H9 (cell line): ENCODE data around the gene IL10. TPM values are rescaled to one million over a fixed set of nuclear protein-coding genes. Genes with fewer than 3 reads are reported as not detected.

Source experiments
- DNase-seq: peaks from one replicate; pipeline ENCODE4 v3.0.0-alpha.2; 2017
- H2AFZ ChIP-seq: one replicate; pipeline ENCODE4 v1.6.1; 2013; ENCODE audit warnings: mild to moderate bottlenecking, low read length, control low read depth, moderate library complexity
- H2AK5ac ChIP-seq: 2 replicates; pipeline ENCODE4 v1.6.1; 2013; ENCODE audit warnings: low read length, control low read depth, mixed read lengths; ENCODE audit not compliant: insufficient read length
- H2BK120ac ChIP-seq: one replicate; pipeline ENCODE4 v1.6.1; 2013; ENCODE audit warnings: low read depth, mild to moderate bottlenecking, low read length, control low read depth, inconsistent platforms; ENCODE audit not compliant: poor library complexity, severe bottlenecking
- H2BK12ac ChIP-seq: 2 replicates; pipeline ENCODE4 v1.6.1; 2013; ENCODE audit warnings: low read length, control low read depth, mixed read lengths, low read depth; ENCODE audit not compliant: insufficient read length
- H2BK15ac ChIP-seq: 2 replicates; pipeline ENCODE4 v1.6.1; 2013; ENCODE audit warnings: low read depth, low read length, control low read depth
- H2BK20ac ChIP-seq: one replicate; pipeline ENCODE4 v1.6.1; 2013; ENCODE audit warnings: low read depth, mild to moderate bottlenecking, low read length, control low read depth, inconsistent platforms; ENCODE audit not compliant: poor library complexity, severe bottlenecking
- H2BK5ac ChIP-seq: 2 replicates; pipeline ENCODE4 v1.6.1; 2013; ENCODE audit warnings: low read length, control low read depth, mixed read lengths; ENCODE audit not compliant: insufficient read length
- H3K14ac ChIP-seq: 2 replicates; pipeline ENCODE4 v1.6.1; 2013; ENCODE audit warnings: low read length, control low read depth; ENCODE audit not compliant: insufficient read depth
- H3K18ac ChIP-seq: 2 replicates; pipeline ENCODE4 v1.6.1; 2013; ENCODE audit warnings: low read depth, mild to moderate bottlenecking, mixed read lengths, low read length, control low read depth; ENCODE audit not compliant: insufficient read length
- H3K23ac ChIP-seq: 2 replicates; pipeline ENCODE4 v1.6.1; 2013; ENCODE audit warnings: low read length, control low read depth, mixed read lengths, low read depth; ENCODE audit not compliant: insufficient read length
- H3K23me2 ChIP-seq: 2 replicates; pipeline ENCODE4 v1.6.1; 2013; ENCODE audit warnings: low read depth, mild to moderate bottlenecking, mixed read lengths, low read length, control low read depth; ENCODE audit not compliant: insufficient read length, poor library complexity, severe bottlenecking
- H3K27ac ChIP-seq: 2 replicates; pipeline ENCODE4 v1.5.1; 2013; ENCODE audit warnings: low read length, control low read depth, mixed read lengths, low read depth; ENCODE audit not compliant: insufficient read length
- H3K27me3 ChIP-seq: 2 replicates; pipeline ENCODE4 v1.6.1; 2013; ENCODE audit warnings: low read length, control low read depth, inconsistent platforms; ENCODE audit not compliant: insufficient read depth
- H3K4ac ChIP-seq: 2 replicates; pipeline ENCODE4 v1.6.1; 2013; ENCODE audit warnings: low read depth, mild to moderate bottlenecking, control low read depth, inconsistent platforms, low read length, moderate library complexity
- H3K4me1 ChIP-seq: 2 replicates; pipeline ENCODE4 v1.6.1; 2013; ENCODE audit warnings: low read length, control low read depth, inconsistent platforms; ENCODE audit not compliant: insufficient read depth
- H3K4me2 ChIP-seq: 2 replicates; pipeline ENCODE4 v1.6.1; 2013; ENCODE audit warnings: low read length, control low read depth, mixed read lengths; ENCODE audit not compliant: insufficient read length, insufficient read depth
- H3K56ac ChIP-seq: 2 replicates; pipeline ENCODE4 v1.6.1; 2013; ENCODE audit warnings: low read depth, mild to moderate bottlenecking, mixed read lengths, low read length, control low read depth; ENCODE audit not compliant: insufficient read length
- H3K79me1 ChIP-seq: 2 replicates; pipeline ENCODE4 v1.6.1; 2013; ENCODE audit warnings: low read depth, mild to moderate bottlenecking, moderate library complexity, low read length, control low read depth, inconsistent platforms; ENCODE audit not compliant: insufficient read depth, poor library complexity, severe bottlenecking
- H3K79me2 ChIP-seq: 2 replicates; pipeline ENCODE4 v1.6.1; 2013; ENCODE audit warnings: low read length, control low read depth, inconsistent platforms; ENCODE audit not compliant: insufficient read depth
- H3K9ac ChIP-seq: 2 replicates; pipeline ENCODE4 v1.6.1; 2013; ENCODE audit warnings: low read length, control low read depth, mixed read lengths; ENCODE audit not compliant: insufficient read length; ENCODE audit errors: extremely low read depth
- H3K9me3 ChIP-seq: one replicate; pipeline ENCODE4 v1.6.1; 2013; ENCODE audit warnings: low read depth, low read length, inconsistent platforms; ENCODE audit not compliant: control insufficient read depth
- H3T11ph ChIP-seq: one replicate; pipeline ENCODE4 v1.6.1; 2013; ENCODE audit warnings: mild to moderate bottlenecking, low read length, control low read depth, inconsistent platforms
- H4K20me1 ChIP-seq: one replicate; pipeline ENCODE4 v1.6.1; 2013; ENCODE audit not compliant: control insufficient read depth, insufficient read length, insufficient read depth
- H4K5ac ChIP-seq: 2 replicates; pipeline ENCODE4 v1.6.1; 2013; ENCODE audit warnings: low read depth, mild to moderate bottlenecking, mixed read lengths, low read length, control low read depth; ENCODE audit not compliant: insufficient read length
- H4K8ac ChIP-seq: replicated peaks from 2 replicates; pipeline ENCODE4 v1.6.1; 2013; ENCODE audit warnings: low read length, control low read depth, mixed read lengths, low read depth; ENCODE audit not compliant: insufficient read length
- H4K91ac ChIP-seq: 2 replicates; pipeline ENCODE4 v1.6.1; 2013; ENCODE audit warnings: low read depth, mild to moderate bottlenecking, moderate library complexity, mixed read lengths, low read length, control low read depth; ENCODE audit not compliant: insufficient read length
- H3K27ac Mint-ChIP-seq, 3 experiments: 2 replicates in 2 of 3; 3 replicates in 1 of 3; pipeline ENCODE4 v1.8.0; 2020 to 2021; ENCODE audit warnings: mixed read lengths in 3 of 3, mild to moderate bottlenecking in 1 of 3, moderate library complexity in 1 of 3
- H3K27me3 Mint-ChIP-seq: 2 replicates; pipeline ENCODE4 v1.8.0; 2021; ENCODE audit warnings: low read depth, mild to moderate bottlenecking, moderate library complexity, mixed read lengths
- H3K36me3 Mint-ChIP-seq, 3 experiments: 2 replicates in 2 of 3; 3 replicates in 1 of 3; pipeline ENCODE4 v1.8.0; 2020 to 2021; ENCODE audit warnings: low read depth in 3 of 3, mixed read lengths in 3 of 3; ENCODE audit not compliant: insufficient read depth in 1 of 3
- H3K4me1 Mint-ChIP-seq, 2 experiments: 2 replicates each; pipeline ENCODE4 v1.8.0; 2020; ENCODE audit warnings: mixed read lengths in 2 of 2
- H3K4me3 Mint-ChIP-seq, 2 experiments: 2 replicates in 1 of 2; 3 replicates in 1 of 2; pipeline ENCODE4 v1.8.0; 2020 to 2021; ENCODE audit warnings: mild to moderate bottlenecking in 2 of 2, mixed read lengths in 2 of 2, moderate library complexity in 1 of 2
- H3K9me3 Mint-ChIP-seq, 2 experiments: 2 replicates in 1 of 2; 3 replicates in 1 of 2; pipeline ENCODE4 v1.8.0; 2020; ENCODE audit warnings: mild to moderate bottlenecking in 2 of 2, mixed read lengths in 2 of 2, moderate library complexity in 1 of 2
- CTCF ChIP-seq: fragments of 200-600 bp; sonication (generic); conservative IDR thresholded peaks from 3 replicates; pipeline ENCODE4 v1.8.0; 2021; ENCODE audit warnings: antibody characterized with exemption, mild to moderate bottlenecking
- WGBS: extraction: QIAGEN DNeasy Blood & Tissue Kit; methylation state at CpG from one replicate; pipeline ENCODE4 v1.1.7; 2013; ENCODE audit warnings: missing lambda C conversion rate, low lambda C conversion rate, mixed read lengths; ENCODE audit not compliant: insufficient read length; ENCODE audit errors: extremely low coverage; 5-methylcytosine and 5-hydroxymethylcytosine counted together
- total RNA-seq: library from RNA; stranded (reverse); gene quantifications from 2 replicates; pipeline ENCODE4 v1.2.1, GENCODE V29; 2021

The IL10 gene
- total RNA-seq, 1 experiment from 2014 or later, result not detected

GRCh38 chr1:206722751-206723461 lies 49.4 kb downstream of the IL10 start:
- Histone ChIP-seq H4K5ac (no peak overlapping the region), H3K14ac (no peak overlapping the region), H2AFZ (no peak overlapping the region), H2AK5ac (no peak overlapping the region), H3K79me1 (peaks cover 3% of the 10 kb centered on the region), H2BK12ac (no peak overlapping the region), H4K8ac (no peak overlapping the region), H3T11ph (no peak overlapping the region), H3K4me1 (peaks cover 2% of the 10 kb centered on the region; the same call in 1 of the 2 replicates), H2BK20ac (no peak overlapping the region), H3K4ac (no peak overlapping the region), H3K18ac (no peak overlapping the region), H4K91ac (no peak overlapping the region), H2BK5ac (no peak overlapping the region), H3K27ac (no peak overlapping the region), H3K23me2 (no peaks in the 10 kb centered on the region), H3K4me2 (no peak overlapping the region), H3K23ac (no peak overlapping the region), H3K9me3 (no peaks in the 10 kb centered on the region), H3K79me2 (no peaks in the 10 kb centered on the region), H2BK15ac (no peak overlapping the region), H3K27me3 (no peaks in the 10 kb centered on the region), H3K56ac (no peak overlapping the region), H3K9ac (no peak overlapping the region), H2BK120ac (no peak overlapping the region), H4K20me1 (no peaks in the 10 kb centered on the region)
- TF ChIP-seq CTCF, result no peak
- Mint-ChIP-seq H3K27ac (peak overlapping the region in 1 of 3 experiments; percentile 29; a peak in 1 of 7 replicates), H3K4me3 (no peak overlapping the region), H3K4me1 (peaks cover 26 to 31% of the 10 kb centered on the region in 2 experiments), H3K27me3 (no peaks in the 10 kb centered on the region; the same call in 1 of the 2 replicates), H3K36me3 (no peaks in the 10 kb centered on the region; a peak in 1 of 7 replicates), H3K9me3 (no peaks in the 10 kb centered on the region)
- no CpG with 5 or more reads among the region's 17 CpGs for WGBS
- DNase-seq, result no peak
